Measurements from ENCODE around the gene RXRA. TPM values are rescaled to one million over a fixed set of nuclear protein-coding genes. Genes with fewer than 3 reads are reported as not detected.

RXRA gene
- polyA plus RNA-seq, 1 experiment = 5.3 TPM

DNA sequence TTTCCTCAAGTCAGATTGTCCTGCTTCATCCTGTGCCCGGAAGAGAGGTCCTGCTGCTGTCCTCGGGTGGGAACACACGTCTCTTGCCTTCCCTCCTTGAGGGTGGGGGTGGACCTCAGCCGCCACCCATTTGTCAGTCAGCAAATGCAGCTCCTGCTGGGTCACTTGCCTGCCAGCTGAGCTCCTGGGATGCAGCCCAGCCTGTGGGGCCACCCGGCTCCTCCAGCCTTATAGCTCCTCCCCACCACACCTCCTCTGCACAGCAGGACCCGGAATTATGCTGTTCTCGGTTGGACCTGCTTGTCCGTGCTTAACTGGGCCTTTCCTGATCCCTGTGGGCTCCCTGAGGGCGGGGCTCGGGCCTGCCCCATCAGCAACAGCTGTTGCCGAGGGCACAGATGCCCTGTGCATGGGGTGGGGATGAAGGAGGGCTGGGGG lies 52.7 kb downstream of the RXRA start:
- H3K27ac ChIP-seq (ENCODE audit: low read depth, low read length) = no peak overlapping the region
- H3K9me3 ChIP-seq (ENCODE audit: control insufficient read depth, insufficient read depth, low read length) = no peaks in the 10 kb centered on the region
- TF ChIP-seq, protein P1, sequence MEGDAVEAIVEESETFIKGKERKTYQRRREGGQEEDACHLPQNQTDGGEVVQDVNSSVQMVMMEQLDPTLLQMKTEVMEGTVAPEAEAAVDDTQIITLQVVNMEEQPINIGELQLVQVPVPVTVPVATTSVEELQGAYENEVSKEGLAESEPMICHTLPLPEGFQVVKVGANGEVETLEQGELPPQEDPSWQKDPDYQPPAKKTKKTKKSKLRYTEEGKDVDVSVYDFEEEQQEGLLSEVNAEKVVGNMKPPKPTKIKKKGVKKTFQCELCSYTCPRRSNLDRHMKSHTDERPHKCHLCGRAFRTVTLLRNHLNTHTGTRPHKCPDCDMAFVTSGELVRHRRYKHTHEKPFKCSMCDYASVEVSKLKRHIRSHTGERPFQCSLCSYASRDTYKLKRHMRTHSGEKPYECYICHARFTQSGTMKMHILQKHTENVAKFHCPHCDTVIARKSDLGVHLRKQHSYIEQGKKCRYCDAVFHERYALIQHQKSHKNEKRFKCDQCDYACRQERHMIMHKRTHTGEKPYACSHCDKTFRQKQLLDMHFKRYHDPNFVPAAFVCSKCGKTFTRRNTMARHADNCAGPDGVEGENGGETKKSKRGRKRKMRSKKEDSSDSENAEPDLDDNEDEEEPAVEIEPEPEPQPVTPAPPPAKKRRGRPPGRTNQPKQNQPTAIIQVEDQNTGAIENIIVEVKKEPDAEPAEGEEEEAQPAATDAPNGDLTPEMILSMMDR (IDR thresholded peaks at IDR 0.05; ENCODE audit: low read depth, low read length) = no peak
- ChIA-PET CTCF (interaction anchor here (1.0 kb wide), 1 partner anchor 208 kb away, joined by 3 read pairs; no protein-coding TSS in a partner anchor), POLR2A (no interaction called here)
- DNase-seq (ENCODE audit: low read depth, low spot score) = no peak
- H3K27me3 ChIP-seq (ENCODE audit: control insufficient read depth, insufficient read depth, low read length) = no peaks in the 10 kb centered on the region
- no peak overlapping the region for H3K4me3 ChIP-seq (ENCODE audit: low read depth, low read length)

DNA sequence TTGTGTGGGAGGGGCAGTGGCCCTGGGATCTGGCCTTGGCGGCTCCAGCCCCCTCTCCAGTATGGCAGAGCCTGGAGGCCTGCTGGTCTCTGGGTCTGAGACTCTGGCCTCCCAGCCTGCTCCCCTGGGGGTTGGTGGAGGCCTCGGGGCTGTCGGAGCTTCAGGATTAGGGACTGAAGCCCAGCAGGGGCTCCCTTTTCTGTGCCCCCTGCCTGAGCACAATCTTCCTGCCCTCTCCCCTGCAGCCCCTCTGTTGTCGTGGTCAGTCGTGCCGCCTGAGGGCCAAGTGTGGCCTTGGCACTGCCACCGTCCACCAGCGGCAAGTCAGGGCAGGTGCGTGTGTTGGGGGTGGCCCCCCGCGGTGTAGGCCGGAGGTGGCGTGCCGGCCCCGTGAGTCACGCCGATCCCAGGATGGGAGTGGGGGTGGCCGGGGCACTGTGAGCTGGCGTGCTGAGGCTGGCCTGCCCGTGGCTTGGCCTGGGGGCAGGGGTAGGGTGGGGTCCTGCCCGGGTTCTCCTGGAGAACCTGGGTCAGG lies 53.6 kb downstream of the RXRA start:
- TF ChIP-seq, protein P1 (IDR thresholded peaks at IDR 0.05; ENCODE audit: low read depth, low read length) = no peak
- DNase-seq (ENCODE audit: low read depth, low spot score) = no peak
- Histone ChIP-seq H3K27me3 (ENCODE audit: control insufficient read depth, insufficient read depth, low read length) (no peaks in the 10 kb centered on the region), H3K4me3 (ENCODE audit: low read depth, low read length) (no peak overlapping the region), H3K9me3 (ENCODE audit: control insufficient read depth, insufficient read depth, low read length) (no peaks in the 10 kb centered on the region; the same call in 1 of the 2 replicates), H3K27ac (ENCODE audit: low read depth, low read length) (no peak overlapping the region)
- ChIA-PET POLR2A (no interaction called here), CTCF (no interaction called here)

DNA sequence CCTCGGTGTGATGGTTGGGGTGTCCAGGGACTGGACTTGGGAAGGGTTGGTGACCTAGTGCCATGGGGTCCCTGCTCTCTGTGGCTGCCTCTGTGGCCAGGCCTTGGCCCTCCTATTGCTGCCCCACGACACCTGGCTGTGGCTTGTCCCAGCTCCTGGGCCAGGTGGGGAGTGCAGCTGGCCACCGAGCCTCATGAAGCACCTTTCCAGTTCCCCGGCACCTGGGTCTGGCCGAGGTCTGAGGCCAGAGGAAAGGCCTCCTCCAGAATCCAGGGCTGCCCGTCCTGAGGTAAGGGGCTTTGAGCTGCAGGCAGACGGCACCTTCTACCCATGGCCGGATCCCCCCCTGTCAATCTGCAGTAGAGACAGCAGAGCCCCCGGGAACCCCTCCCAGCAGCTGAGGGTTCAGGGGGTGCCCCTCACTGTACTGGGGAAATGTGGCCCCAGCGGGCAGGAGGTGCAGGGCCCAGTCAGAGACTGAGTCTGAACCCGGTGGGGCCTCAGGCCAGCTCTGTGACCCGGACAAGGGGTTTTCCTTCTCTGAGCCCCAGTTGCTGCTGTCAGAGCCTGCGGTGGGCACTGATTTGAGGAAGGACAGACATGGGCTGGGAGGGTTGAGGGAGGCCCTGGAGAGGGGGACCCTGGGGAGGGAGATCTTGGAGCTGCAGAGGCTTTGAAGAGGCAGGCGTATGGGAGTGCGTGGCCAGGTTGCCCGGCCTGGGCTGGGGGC lies 54.5 kb downstream of the RXRA start:
- CTCF ChIA-PET = no interaction called here
- no peaks in the 10 kb centered on the region; the same call in 1 of the 2 replicates for H3K9me3 ChIP-seq (ENCODE audit: control insufficient read depth, insufficient read depth, low read length)
- POLR2A ChIA-PET = no interaction called here

DNA sequence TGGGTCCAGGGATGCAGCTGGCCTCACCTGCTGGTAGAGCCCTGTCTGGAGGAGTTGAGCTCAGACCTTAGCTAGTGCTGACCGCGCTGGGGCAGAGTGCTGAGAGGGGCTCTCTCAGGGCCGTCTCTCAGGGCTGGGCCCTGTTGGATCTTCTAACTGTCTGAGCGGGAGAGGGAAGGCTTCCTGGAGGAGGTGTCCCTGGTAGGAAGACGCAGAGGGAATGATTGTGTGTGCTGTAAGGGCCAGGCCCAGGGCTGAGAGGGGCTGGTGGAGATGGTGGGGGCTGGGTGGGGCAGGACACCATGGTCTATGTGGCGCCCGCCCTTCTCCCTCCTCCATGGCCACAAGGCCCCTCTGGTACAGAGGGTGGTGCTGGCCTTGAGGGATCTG lies 55.0 kb downstream of the RXRA start:
- CTCF ChIA-PET = no interaction called here
- TF ChIP-seq, protein P1 (IDR thresholded peaks at IDR 0.05; ENCODE audit: low read depth, low read length) = no peak

More for the DNA sequence above, 54.5 kb downstream of the RXRA start:
- no peaks in the 10 kb centered on the region for H3K27me3 ChIP-seq (ENCODE audit: control insufficient read depth, insufficient read depth, low read length)
- no peak overlapping the region for H3K27ac ChIP-seq (ENCODE audit: low read depth, low read length)
- DNase-seq (ENCODE audit: low read depth, low spot score) = no peak
- TF ChIP-seq, protein P1 (IDR thresholded peaks at IDR 0.05; ENCODE audit: low read depth, low read length) = no peak
- no peak overlapping the region for H3K4me3 ChIP-seq (ENCODE audit: low read depth, low read length)

More for the DNA sequence above, 55.0 kb downstream of the RXRA start:
- H3K27ac ChIP-seq (ENCODE audit: low read depth, low read length) = no peak overlapping the region
- H3K4me3 ChIP-seq (ENCODE audit: low read depth, low read length) = no peak overlapping the region
- H3K27me3 ChIP-seq (ENCODE audit: control insufficient read depth, insufficient read depth, low read length) = no peaks in the 10 kb centered on the region
- DNase-seq (ENCODE audit: low read depth, low spot score) = no peak
- H3K9me3 ChIP-seq (ENCODE audit: control insufficient read depth, insufficient read depth, low read length) = no peaks in the 10 kb centered on the region; the same call in 1 of the 2 replicates
- POLR2A ChIA-PET = no interaction called here
